Stimulated activated CD8-positive, alpha-beta memory T cell treated with anti-CD3 and anti-CD28 coated beads, Interleukin-12 subunit alpha, Interleukin-12 subunit beta, amount 100 ng/mL, for 4 hours (primary cell): Measurements from ENCODE around the gene SEMA3G.

Experiments used
- DNase-seq: peaks from one replicate; pipeline ENCODE4 v3.0.0-alpha.2; 2020; ENCODE audit warnings: low read depth

Gene SEMA3G

DNA sequence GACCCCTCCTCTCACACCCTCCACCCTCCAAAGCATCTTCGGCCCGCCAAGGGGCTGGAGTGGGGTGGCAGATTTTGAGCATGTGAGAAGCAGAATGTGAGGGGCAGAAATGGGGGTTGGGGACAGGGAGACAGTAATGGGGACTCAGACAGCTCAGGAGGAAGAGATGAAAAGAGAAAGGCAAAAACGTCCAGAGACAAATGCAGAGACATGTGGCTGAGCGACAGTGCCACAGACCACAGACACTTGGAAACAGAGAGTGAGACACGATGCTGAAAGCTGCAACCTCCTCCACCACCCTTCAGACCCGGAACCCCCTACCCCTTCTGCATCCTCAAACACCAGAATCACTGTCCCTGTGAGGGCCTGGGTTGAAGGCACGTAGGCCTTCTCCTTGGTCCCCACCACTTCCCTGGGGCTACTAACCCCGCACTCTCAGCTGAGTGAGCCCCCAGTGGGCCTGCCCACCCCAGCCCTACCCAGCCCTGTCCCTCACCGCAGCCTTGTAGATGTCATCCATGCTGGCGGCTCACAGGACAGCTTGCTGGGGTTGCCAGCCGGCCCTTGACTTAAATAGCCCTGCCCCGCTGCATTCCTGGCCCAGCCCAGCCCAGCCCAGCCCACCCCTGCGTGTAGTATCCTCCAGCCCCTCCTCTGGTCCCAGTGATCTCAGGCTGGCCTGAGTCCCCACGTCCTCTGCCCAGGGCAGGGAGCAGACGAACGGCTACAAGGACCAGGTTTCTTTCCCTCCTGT is 8.8 kb upstream of the SEMA3G start, which contains the start of gene TNNC1:
Gene TNNC1 (minus strand): TSS at position 546 of the 754 bp plus-strand sequence. CDS start 26 bp downstream, at position 520.
- DNase-seq, result no peak

DNA sequence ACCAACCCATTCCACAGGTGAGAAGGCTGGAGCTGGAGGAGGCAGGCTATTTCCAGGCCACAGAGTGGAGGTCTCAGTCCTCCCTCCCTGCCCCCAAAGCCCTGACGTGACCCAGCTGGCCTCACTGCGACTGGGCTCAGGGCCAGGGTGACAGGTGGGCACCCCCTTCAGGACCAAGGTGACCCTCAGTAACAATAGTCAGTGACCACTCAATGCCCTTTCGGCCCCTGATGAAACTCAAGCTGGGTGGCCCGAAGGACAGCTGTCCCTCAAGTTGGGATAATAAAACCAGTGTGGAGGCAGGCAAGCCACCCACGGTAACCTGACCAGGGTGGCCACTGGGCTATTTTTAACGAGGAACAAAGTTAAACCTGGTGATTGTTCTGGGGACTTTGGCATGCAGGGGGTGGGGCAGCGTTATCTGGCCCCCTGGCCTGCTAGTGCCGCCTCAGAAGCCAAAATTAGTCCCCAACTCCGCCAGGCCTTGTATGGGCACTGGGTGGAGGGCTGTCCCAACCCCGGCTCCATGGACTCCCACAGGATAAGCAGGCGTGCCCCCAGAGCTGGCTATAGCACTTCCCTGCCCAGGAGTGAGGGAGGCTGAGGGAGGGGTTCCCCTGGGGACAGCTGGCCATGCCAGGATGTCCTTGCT is 7.8 kb upstream of the SEMA3G start:
- no peak for DNase-seq

DNA sequence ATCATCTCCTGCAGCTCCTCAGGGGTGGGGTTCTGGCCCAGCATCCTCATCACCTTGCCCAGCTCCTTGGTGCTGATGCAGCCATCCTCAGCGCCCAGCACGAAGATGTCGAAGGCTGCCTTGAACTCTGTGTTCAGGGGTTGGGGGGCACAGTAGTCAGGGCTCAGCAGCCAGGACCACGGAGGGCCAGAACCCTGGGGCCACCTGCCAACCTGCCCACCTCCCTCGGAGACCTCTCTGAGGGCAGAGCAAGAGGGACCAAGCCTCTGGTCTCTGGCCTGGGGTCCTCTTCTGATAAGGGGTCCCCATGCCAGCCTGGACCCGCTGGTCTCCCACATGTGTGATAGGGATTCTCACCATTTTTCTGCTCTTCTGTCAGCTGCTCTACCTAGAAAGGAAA is 7.2 kb upstream of the SEMA3G start:
- DNase-seq, result no peak

DNA sequence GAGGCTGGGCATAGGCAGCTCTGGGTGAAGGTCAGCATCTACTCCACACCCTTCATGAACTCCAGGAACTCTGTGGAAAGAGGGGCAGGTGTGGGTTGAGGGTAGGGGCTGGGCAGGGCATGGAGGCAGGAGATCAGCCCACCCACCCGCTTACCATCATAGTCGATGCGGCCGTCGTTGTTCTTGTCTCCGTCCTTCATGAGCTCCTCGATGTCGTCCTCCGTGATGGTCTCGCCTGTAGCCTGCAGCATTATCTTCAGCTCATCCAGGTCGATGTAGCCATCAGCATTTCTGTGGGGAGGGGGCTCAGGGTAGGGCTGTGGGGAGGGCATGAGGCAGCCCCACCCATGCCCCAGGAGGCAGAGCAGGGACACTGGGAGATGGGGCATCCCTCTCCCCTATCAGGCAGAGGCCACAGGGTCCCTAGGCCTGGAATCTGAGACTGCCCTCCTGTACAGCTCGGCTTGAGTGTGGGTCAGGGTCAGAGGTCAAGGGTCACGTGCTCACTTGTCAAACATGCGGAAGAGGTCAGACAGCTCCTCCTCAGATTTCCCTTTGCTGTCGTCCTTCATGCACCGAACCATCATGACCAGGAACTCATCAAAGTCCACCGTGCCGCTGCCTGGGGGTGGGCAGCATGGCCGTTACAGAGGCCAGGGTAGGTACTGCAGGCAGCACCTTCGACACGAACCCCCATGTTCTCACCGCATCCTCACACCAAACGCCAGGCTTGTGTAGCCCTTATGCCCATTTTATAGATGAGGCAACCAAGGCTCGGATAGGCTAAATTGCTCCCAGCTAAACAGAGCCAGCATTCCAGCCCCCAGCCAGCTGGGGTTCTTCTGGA is 6.6 kb upstream of the SEMA3G start:
- no peak for DNase-seq

DNA sequence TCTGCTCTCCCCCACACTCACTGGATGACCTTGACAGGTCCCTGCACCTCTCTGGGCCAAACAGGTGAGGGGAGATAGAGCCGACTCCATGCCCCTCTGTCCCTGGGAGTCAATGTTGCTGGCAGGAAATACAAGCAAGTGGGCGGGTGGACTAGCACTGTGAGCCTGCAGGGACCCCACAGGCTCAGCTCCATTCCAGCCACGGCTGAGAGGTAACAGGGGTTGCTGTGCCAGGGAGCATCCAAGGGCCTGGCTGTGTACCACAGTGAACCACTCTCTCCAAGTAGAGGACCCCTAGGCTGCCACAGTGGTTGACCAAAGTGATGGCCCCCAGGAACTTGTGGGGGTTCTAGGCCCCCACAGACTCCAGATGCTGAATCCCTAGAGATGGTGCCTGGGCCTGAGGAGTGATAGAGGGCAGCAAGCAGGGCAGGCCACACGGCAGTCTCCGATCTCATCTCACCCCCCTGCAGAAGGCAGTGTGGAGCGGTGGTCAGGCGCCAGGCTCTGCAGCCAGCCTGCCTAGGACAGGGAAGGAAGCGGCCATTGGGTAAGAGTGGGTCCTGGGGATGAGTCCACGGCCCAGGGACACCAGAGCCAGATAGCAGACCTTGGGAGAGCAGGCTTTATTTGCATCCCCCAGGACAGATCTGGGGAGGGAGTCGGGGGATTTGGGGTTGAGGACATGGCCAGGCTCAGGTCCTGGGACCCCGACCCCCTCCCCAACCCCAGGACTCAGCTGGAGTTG is 5.8 kb upstream of the SEMA3G start:
- DNase-seq, result no peak

DNA sequence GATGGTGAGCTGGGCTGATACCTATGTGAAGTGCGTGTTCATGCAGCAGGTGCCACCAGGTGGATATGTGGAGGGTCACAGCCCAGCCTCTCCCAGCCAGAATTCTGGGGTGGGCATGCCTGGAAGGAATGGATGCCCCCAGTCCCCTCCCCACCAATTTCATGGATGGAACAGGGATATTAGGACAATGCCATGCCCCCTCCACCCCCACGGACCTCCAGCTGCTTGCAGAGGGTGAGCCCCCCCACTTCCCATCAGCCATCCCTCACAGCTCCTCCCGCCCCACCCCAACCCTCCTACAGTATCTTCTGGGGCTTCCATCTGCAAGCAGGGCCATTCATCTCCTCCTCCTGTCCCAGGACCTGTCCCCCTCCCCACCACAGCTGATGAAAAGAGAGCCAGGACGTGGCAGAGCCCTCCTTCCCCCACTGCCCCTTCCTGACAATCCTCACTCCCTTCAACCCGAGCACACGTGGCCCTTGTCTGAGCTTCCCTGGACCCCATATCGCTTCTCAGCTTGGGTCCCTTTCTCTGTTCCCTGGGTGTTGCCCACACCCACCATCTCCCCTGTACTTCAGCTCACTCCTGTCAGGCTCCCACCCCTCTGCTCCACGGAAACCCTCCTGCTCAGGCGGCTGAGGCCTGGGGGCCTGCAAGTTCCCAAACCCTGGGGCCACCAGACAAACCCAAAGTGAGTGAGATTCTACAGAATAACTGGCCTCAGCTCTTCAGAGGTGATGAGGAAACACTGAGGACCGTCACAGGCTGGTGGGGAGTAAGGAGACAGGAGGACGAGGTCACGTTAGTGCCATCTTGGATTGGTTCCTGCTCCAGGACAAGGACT is 2.8 kb upstream of the SEMA3G start:
- no peak for DNase-seq

DNA sequence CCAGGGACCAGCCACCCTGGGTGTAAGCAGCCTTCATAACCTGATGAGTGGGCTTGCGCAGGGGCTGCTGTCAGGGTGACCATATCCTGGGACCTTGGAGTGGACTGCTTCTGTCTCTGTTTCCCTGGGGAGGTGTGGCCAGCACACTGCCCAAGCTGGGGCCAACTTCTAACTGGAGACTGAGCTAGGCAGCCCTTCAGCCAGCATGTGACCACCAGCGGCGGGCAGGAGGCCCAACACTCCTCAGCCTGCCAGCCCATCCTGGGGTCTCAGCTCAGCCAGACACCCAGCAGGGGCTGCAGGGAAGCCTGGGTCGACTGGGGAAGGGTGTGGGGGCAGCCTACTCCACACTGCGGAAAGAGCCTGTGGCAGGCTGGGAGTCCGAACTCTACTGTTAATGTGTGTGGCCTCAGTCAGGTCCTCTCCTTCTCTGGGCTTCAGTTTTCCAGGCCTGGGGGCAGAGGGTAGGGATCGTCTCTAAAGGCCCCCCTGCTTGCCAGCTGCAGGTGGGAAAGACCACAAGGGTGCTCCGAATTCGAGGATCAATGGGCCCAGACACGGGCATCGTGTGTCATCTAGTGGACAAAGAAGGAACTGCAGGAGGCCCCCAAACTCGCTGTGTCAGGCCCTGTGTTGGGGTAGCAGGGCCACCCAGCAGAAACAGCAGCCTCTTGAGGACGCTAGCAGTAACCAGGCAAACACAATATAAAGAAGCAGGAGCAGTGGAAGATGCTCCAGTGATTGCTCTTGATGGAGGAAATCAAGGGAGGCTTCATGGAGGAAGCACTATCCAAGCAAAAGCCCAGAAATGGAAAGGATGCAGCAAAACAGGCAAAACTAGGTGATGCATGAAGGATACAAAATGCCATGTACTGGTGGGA is 2.0 kb upstream of the SEMA3G start:
- peak; percentile 43 for DNase-seq

DNA sequence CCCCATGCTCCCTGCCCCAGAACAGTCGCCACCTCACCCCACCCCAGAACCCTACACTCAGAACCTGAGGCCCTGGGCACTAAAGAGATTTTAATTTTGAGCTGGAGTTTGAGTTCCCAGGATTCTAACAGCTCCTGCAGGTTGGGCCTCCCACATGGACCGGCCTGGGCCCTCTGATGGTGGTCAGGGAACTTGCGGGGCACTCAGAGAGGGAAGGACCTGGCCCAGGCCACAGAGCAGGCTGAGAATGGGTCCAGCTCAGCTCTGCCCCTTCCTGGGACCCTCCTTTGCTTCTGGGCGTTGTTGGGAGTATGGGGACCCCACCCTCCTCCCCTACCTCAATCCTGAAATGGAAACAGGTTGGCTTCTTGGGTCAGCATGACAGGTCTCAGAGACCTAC is 1.1 kb upstream of the SEMA3G start:
- no peak for DNase-seq

DNA sequence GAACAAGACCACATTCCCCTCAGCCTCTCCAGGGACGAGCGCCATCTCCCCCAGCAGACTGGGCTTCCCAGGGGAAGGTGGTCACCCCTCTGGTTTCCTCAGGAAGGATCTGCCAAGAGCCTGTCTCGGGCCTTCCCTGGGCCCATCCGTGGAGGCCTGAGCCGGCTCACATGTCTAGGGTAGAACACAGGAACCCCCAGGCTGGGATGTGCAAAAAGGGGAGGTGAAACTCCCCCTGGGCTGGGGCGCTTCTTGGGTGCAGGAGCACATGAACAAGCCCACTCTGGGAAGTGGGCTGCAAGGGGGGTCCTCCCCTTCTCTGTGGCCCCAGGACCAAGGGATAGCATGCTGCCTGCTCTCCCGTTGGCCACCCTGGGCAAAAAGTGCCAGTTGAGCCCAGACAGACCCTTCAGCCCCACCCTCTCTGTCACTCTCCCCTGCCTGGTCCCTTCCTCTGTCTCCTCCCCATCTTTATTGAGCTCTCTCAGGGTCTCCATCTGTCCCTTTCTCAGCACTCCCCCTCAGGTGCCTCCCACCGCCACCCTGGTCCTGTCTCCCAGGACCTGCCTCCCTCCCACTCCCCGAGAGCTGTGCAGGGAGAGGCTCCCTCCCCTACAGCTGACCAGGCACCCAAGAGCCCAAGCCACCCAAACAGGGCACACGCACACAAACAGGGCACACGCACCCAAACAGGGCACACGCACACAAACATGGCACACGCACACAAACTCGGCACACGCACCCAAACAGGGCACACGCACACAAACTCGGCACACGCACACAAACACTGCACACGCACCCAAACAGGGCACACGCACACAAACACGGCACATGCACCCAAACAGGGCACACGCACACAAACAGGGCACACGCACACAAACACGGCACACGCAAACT is 864 bp downstream of the SEMA3G start:
- DNase-seq, result no peak

DNA sequence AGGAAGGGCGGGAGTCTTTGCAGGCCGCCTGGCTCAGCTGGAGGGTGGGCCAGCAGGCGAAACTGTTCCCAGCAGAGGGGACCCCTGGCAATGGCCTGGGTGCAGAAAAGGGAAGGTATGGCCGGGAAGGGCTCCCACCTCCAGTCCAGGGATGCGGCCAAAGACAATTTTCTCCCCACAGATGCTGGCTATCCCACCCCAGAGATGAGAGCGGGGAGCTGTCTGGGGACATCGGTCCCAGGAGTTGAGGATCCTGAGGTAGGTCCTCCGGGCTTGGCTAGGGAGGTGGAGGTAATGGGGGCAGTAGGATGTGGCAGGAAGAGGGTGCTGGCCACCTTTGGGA is 1.7 kb downstream of the SEMA3G start:
- DNase-seq, result no peak

DNA sequence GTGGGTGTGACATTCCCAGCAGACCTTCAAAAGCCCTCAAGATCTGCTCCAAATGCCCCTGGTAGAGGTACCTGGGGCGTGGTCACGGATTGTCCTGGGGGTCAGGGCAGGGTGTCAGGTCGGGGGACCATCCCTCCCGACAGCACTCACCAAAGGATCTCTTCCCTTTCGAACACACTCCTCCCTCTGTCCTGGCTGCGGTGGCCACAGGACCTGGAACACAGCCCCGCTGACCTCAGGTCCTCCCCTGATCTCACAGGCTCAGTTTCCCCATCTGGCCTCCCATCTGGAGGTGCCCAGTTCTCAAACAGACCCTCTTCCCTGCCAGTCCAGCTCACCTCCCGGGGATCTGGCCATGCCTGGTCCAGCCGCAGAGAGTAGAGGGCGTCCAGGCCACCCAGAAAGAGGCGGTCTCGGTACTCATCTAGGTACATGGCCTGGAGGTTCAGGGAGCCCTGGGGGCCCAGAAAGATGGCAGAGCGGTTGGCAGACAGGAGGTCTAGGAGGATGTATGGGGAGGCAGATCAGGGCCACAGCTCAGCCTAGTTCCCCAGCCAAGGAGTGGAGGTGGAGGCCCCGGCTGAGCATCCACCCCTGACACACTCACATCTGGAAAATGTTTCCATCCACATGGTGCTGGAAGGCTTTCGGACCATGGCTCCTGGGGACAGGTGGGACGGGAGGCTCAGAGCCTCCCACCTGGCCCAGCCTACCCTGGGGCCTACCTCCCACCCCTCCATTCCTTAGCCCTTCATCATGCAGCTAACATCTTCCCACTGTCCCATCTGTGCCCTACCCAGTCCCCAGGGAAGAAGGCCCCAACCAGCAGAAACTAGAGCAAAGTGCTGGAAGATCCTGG is 2.3 kb downstream of the SEMA3G start:
- DNase-seq, result no peak

DNA sequence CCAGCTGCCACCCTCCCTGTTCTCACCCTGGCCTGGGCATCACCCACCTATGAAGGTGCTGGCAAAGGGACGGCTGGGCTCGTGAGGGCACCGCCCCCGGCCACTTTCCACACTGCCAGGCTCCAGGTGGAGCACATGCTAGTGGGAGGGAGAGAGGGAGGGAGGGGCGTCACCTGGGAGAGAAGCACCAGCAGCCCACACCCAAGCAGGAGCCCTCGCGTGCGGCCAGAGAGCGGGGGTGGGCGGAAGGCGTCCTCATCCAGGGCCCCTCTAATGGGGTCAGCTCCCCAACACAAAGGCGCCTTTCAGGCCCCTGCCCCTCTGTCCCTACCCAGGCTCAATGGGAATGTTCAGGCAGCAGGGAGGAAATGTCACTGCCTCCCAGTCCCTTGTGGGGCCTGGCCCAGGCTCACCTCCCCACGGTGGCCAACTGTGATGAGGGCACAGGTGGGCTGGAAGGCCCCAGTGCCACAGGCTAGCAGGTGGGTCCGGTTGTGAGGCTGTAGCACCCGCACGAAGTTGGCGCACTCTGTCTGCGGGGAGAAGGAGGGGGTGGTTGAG is 3.1 kb downstream of the SEMA3G start:
- no peak for DNase-seq

DNA sequence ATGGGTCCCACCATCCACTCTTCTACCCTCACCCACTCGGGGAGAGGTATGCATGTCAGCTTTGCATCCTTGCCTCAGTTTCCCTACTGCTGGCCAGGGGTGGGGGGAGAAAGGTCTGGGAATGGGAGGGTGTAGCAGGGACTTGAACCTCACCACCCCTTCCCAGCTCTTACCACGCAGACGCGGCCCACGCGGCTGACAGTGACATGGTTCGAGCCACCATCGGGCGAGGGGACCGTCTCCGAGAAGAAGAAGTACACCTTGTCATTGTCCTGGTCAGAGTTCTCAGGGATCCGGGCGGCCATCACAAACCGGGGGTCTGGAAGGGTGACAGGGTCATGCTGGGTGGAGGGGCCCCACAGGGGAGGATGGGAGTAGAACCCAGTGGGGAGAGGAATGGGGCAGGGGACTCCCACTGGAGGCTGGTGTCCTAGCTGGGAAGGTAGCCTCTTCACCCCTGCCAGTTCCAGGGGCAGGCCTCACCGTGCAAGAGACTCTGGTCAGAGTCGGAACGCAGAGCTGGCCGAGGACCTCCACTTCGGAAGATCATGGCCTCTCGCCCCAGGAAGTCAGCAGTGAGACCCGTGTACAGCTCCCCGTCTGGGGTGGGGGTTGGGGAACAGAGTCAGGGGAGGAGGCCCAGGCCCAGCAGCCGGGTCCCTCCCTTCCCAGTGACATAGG is 3.7 kb downstream of the SEMA3G start:
- no peak for DNase-seq

DNA sequence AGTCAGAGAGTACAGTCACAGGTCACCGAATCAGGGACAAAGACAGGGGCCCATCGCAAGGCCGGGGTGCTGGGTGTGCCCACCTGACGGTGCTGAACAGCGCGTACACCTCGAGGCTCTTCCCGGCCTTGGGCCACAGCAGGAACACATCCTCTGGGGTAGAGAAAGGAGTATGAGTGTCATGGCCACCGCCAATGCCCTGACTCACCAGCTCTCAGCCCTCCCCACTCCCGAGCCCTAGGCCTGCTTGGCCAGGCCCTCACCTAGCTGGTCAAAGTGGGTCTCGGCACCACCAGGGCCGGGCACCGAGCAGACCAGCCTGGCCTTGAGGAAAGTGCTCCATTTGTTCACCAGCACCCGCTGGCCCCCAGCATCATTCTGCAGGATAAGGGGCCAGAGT is 4.2 kb downstream of the SEMA3G start:
- no peak for DNase-seq

DNA sequence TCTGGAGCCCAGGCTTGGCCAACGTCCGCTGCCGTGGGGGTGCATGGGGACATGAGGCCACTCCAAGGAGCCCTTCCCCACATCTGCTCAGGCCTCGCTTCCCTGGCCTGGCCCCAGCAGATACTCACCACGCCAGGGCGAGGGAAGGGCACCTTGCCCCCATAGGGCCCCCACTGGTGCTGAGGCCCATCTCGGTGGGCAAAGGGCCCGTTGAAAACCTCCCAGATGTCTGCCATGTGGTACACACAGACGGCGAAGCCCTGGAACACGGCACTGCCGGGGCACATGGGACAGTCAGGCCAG is 4.7 kb downstream of the SEMA3G start:
- DNase-seq, result no peak

DNA sequence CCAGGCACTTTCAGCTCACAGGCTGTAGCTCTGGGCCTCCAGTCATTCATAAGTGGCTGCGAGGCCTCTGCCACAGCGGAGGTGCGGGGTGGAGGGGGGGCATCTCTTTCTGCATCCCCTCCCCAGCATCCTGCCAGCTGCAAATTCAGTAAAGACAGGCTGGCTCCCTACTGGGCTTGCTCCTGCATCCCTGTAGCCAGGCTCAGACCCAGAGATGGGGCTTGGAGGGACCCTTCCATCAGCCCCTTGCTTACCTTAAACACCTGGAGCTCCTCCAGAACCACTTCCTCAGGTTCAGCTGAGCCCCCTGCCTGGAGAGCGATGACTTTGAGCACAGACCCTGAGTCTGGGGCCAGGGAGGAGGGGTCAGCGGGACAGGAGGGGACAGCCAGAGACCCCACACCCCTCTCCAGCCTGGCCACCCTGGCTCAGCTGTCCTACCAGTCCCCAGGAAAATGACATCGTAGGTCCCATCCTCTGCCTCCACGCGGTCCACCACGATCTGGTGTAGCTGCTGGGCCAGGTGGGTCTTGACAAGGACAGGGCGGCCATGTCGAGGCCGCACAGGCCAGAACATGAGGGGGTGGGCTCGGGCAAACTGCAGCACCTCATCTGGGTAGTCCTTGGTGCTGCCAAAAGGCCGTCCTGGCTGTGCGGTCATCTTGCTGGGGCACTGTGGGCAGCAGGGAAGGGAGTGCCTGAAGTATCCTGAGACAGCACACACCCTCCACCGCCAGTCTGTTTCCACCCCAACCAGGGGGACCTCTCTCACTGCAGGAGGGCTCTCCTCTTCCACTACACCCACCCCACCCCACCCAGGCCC is 5.3 kb downstream of the SEMA3G start:
- DNase-seq, result no peak
